Measurements from ENCODE around the gene PACRG. TPM values are rescaled to one million over a fixed set of nuclear protein-coding genes. Genes with fewer than 3 reads are reported as not detected.

Gene PACRG
- total RNA-seq, 1 experiment from 2014 or later, result 0.26 TPM

DNA sequence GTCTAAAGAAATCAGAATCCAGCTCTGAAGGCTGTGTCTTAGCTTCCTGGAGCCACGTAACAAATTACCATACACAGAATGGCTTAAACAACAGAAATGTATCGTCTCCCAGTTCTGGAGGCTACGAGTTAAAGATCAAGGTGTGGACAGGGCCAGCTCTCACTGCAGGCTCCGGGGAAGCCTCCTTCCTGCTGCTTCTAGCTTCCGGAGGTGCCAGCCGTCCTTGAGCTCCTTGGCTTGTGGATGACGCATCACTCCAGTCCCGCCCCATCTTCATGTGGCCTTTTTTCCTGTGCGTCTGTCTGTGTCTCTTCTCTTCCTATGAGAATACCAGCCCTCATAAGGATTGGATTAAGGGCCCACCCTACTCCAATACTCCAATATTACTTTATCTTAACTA, 367.6 kb downstream of the PACRG start:
- H3K23ac ChIP-seq (ENCODE audit: insufficient read length, low read depth, low read length), result no peak overlapping the region
- no peak overlapping the region for H3K9ac ChIP-seq (ENCODE audit: extremely low read depth, insufficient read length, low read length)
- no peaks in the 10 kb centered on the region for H3K79me2 ChIP-seq (ENCODE audit: insufficient read depth, low read length)
- no peaks in the 10 kb centered on the region for H3K9me3 ChIP-seq (ENCODE audit: control insufficient read depth, low read depth, low read length)
- H4K91ac ChIP-seq (ENCODE audit: insufficient read length, low read depth, low read length), result no peak overlapping the region
- no peak overlapping the region for H2BK15ac ChIP-seq (ENCODE audit: low read depth, low read length)
- no peak overlapping the region for H3K18ac ChIP-seq (ENCODE audit: insufficient read length, low read depth, low read length)
- Mint-ChIP-seq H3K4me1 (peaks cover 49 to 61% of the 10 kb centered on the region in 2 experiments), H3K9me3 (peaks cover 10 to 12% of the 10 kb centered on the region in 2 experiments), H3K27ac (0 out of 7 replicates have a peak overlapping the region, but pooled peaks of 1 of the 3 experiments have one; percentile 22), H3K36me3 (ENCODE audit: insufficient read depth in 1 of 3, low read depth in 3 of 3) (peaks cover 8 to 11% (median 10%) of the 10 kb centered on the region in 3 experiments), H3K27me3 (ENCODE audit: low read depth) (peaks cover 9% of the 10 kb centered on the region), H3K4me3 (no peak overlapping the region)
- no peak overlapping the region for H3K56ac ChIP-seq (ENCODE audit: insufficient read length, low read depth, low read length)
- H2BK20ac ChIP-seq (ENCODE audit: low read depth, low read length, poor library complexity, severe bottlenecking), result no peak overlapping the region
- no peak overlapping the region for H2AFZ ChIP-seq (ENCODE audit: low read length)
- no peak overlapping the region for H4K5ac ChIP-seq (ENCODE audit: insufficient read length, low read depth, low read length)
- no peak overlapping the region for H2BK12ac ChIP-seq (ENCODE audit: insufficient read length, low read depth, low read length)
- peaks cover 3% of the 10 kb centered on the region for H3K4me1 ChIP-seq (ENCODE audit: insufficient read depth, low read length)
- H4K8ac ChIP-seq (replicated peaks; ENCODE audit: insufficient read length, low read depth, low read length), result no peak overlapping the region
- no peak overlapping the region for H2BK5ac ChIP-seq (ENCODE audit: insufficient read length, low read length)
- H3K27me3 ChIP-seq (ENCODE audit: insufficient read depth, low read length), result no peaks in the 10 kb centered on the region
- no peak overlapping the region for H2AK5ac ChIP-seq (ENCODE audit: insufficient read length, low read length)
- no peaks in the 10 kb centered on the region for H3K79me1 ChIP-seq (ENCODE audit: insufficient read depth, low read depth, low read length, poor library complexity, severe bottlenecking)
- no peaks in the 10 kb centered on the region for H4K20me1 ChIP-seq (ENCODE audit: control insufficient read depth, insufficient read depth, insufficient read length)
- no peak overlapping the region for H3K27ac ChIP-seq (ENCODE audit: insufficient read length, low read depth, low read length)
- H3K14ac ChIP-seq (ENCODE audit: insufficient read depth, low read length), result no peak overlapping the region
- H3T11ph ChIP-seq (ENCODE audit: low read length), result no peak overlapping the region
- H2BK120ac ChIP-seq (ENCODE audit: low read depth, low read length, poor library complexity, severe bottlenecking), result no peak overlapping the region
- H3K4me2 ChIP-seq (ENCODE audit: insufficient read depth, insufficient read length, low read length), result no peak overlapping the region
- no peak for TF ChIP-seq CTCF (conservative IDR thresholded peaks at IDR 0.05)
- H3K4ac ChIP-seq (ENCODE audit: low read depth, low read length), result no peak overlapping the region
- WGBS (ENCODE audit: extremely low coverage, insufficient read length, low lambda C conversion rate), result no CpG with 5 or more reads among the region's 9 CpGs
- H3K23me2 ChIP-seq (ENCODE audit: insufficient read length, low read depth, low read length, poor library complexity, severe bottlenecking), result no peaks in the 10 kb centered on the region
- no peak for DNase-seq
